Measurements from ENCODE around the gene CDC34.

Gene CDC34

DNA sequence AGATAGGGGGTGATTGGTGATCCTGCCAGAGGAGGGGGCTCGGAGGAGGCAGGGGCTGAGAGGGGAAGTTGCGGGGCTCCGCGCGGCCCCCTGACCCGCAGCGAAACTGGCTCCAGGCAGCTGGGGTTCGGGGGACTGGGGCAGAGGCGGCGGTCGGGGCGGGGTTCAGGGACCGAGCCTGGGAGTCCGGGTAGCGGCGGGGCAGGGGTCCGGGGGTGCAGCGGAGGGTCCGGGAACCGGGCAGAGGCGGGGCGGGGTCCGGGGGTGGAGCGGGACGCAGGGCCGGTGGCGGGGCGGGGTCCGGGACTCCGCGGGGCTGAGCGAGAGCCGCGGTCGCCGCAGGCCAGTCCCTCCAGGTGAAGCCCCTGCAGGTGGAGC, 34.1 kb upstream of the CDC34 start:
- DNase-seq (ENCODE audit: low spot score), result no peak

DNA sequence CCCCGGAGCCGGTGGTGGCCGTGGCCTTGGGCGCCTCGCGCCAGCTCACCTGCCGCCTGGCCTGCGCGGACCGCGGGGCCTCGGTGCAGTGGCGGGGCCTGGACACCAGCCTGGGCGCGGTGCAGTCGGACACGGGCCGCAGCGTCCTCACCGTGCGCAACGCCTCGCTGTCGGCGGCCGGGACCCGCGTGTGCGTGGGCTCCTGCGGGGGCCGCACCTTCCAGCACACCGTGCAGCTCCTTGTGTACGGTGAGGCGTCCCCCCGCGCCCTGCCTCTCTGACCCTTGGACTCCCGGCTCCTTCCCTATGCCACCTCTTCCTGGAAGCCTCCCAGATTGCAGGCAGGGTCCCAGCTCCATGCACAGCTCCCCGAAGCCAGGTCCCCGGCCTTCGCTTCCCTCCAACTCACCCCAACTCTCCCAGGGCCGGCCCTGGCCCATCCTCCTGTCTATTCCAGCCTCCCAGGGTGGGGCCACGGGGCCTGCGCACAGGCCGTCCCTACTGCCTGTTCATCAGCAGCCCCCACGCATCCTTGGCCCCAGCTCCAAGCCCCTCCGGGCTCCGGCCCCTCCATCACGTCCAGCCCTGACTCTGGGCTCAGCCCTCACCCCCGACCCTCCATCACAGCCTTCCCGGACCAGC, 33.6 kb upstream of the CDC34 start:
- no peak for DNase-seq (ENCODE audit: low spot score)

DNA sequence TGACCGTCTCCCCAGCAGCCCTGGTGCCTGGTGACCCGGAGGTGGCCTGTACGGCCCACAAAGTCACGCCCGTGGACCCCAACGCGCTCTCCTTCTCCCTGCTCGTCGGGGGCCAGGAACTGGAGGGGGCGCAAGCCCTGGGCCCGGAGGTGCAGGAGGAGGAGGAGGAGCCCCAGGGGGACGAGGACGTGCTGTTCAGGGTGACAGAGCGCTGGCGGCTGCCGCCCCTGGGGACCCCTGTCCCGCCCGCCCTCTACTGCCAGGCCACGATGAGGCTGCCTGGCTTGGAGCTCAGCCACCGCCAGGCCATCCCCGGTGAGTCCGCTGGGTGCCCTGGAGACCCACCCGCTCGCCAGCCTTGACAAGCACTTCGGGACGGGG, 33.1 kb upstream of the CDC34 start:
- no peak for DNase-seq (ENCODE audit: low spot score)

DNA sequence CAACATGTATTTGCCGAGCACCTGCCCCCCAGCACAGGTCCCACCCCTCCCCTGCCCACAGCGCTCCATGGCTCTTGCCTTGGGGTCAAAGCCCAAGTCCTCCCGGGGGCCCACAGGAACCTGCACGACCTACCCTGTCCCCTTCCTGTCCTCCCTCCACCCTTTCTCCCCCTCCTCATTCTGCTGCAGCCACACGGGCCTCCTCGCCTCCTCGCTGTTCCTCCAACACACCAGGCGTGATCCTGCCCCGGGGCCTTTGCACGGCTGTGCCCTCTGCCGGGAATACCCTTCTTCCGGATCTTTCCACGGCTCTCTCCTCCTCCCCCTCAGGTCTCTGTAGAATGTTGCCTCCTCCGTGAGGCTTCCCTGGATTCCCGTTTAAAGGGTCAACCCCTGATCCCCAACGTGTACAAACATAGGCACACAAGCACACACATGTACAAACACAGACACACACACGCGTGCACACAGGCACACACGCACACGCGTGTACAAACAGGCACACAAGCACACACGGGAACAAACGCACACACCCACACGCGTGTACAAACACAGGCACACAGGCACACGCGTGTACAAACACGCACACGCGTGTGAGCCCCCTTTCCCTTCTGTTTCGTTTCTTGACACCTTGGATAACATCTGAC, 32.5 kb upstream of the CDC34 start:
- DNase-seq (ENCODE audit: low spot score), result peak; percentile 47

DNA sequence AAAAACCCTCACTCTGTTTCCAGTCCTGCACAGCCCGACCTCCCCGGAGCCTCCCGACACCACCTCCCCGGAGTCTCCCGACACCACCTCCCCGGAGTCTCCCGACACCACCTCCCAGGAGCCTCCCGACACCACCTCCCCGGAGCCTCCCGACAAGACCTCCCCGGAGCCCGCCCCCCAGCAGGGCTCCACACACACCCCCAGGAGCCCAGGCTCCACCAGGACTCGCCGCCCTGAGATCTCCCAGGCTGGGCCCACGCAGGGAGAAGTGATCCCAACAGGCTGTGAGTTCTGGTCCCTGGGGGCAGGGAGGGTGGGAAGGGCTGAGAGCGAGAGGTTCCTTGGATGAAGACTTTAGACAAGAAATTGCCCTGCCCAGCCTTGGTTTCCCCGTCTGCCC, 29.9 kb upstream of the CDC34 start:
- DNase-seq (ENCODE audit: low spot score), result no peak

DNA sequence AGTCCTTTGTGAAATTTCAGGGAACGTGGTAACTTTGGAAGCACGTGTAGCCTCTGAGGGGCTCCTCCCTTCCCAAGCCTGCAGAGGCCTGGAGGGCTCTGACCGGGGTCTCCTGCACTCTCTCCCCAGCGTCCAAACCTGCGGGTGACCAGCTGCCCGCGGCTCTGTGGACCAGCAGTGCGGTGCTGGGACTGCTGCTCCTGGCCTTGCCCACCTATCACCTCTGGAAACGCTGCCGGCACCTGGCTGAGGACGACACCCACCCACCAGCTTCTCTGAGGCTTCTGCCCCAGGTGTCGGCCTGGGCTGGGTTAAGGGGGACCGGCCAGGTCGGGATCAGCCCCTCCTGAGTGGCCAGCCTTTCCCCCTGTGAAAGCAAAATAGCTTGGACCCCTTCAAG, 26.9 kb upstream of the CDC34 start:
- no peak for DNase-seq (ENCODE audit: low spot score)

DNA sequence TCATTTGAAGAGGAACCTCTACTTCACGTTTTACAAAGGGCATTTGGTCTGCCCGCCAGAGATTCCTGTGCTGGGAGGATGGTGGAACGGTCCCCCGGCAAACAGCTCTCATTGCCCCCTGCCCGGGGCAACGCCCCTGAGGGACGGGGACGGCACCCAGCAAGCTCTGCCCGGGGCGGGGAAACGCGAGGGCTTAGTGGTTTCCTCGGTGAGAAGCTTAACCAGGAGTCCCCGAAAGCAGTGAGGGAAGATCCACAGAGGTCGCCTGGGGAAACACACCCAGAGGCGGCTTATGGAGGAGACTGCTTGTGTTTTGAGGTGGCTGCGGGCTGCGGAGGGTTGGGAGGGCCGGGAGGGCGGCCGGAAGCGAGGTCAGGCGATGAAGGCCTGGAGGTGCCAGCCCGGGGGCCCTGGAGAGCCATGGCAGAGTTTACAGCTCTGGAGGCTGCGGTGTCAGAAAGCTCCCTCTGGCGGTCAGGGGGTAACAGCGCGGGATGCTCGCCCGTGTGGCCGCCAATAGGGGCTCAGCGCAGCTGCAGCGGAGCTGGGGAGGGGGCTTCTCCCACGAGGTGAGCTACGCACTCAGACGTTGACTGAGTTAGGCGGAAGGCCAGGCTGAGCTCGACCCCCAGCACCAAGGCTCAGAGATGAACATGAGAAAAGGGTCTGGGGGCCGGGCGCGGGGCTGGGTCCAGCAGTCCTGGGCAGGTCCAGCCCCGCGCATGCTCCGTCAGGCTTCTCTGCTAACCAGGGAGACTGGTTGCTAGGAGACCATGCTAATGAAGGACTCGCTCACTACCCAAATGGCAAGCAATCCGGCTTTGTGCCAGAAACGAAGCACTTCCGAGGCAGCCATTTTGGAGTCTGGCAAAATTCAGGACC, 24.9 kb upstream of the CDC34 start:
- DNase-seq (ENCODE audit: low spot score), result peak; percentile 97

DNA sequence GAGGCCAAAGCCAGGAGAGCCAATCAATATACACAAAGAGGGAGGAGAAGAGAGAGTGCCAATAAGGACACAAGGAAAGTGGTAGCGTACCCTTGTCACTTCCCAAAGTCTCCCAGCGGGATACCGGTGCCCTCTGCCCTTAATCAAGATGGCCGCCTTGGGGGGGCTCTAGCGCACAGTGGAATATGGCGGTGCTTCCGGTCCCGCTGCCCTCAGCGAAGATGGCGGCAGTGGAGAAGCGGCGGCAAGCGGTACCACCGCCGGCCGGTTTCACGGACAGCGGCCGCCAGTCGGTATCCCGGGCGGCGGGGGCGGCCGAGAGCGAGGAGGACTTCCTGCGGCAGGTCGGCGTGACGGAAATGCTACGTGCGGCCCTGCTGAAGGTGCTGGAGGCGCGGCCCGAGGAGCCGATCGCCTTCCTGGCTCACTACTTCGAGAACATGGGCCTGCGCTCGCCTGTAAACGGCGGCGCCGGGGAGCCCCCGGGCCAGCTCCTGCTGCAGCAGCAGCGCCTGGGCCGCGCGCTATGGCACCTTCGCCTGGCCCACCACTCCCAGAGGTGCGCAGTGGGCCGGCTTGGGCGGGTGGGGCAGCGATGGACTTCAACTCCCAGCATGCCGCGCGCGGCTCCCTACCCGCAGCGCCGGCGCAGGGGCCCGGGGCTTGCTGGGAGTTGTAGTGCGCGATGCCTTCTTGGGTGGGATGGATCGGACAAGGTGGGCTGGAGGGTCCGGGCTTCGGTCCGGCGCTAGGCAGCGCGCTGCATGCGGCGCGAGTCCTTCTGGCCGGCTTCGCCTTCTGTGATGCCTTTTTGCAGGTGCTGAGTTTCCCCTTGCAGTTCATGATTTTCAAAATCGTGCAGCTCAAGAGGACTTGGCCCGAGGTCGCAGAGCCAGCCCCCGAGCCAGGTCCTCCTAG, 24.0 kb upstream of the CDC34 start, which contains the start of gene TPGS1:
Gene TPGS1, plus strand, starts transcription at position 212 of the 918 bp plus-strand sequence. Its CDS starts 10 bp downstream, at position 222.
- peak; percentile 87 for DNase-seq (ENCODE audit: low spot score)

DNA sequence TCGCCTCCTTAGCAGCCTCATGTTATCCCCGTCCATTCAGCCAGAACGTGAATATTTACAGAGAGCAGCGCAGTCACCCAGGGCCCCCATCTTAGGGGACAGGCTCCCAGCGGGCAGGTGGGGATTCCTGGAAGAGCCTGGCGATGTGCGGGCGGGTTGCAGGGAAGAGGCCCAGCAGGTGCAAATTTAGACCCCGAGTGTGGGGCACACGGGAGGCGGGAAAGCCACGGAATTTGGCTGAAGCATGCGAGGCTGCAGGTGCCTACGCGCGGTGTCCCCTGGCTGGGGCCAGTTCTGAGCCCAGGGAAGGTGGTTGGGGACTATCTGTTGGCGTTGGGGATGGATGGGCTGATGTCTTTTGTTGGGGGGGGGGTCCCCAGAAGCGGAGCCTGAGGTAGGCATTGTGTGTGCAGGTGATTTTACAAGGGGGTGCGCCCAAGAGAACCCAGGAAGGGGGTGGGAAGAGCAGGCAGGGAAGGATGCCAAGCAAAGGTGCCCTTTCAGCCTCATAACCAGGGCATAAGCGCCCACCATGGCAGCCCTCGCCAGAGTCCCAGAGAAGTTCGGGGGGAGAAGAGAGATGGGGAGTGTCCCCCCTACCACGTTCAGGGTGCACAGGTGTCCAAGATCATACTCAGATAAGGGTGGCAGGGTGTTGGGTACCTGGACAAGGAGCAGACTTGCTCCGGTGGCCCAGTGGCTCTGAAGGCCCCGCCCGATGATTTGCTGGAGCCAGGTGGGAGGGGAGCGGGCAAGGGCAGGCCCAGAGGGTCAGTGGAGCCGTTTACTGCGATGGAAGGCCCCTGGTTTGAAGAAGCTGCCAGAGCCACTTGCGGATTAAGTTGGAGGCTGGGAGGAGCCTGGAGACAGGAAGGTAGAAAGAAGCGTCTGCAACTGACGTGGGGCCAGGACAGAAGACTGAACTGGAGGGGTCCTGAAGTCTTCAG, 23.1 kb upstream of the CDC34 start:
- DNase-seq (ENCODE audit: low spot score), result no peak

DNA sequence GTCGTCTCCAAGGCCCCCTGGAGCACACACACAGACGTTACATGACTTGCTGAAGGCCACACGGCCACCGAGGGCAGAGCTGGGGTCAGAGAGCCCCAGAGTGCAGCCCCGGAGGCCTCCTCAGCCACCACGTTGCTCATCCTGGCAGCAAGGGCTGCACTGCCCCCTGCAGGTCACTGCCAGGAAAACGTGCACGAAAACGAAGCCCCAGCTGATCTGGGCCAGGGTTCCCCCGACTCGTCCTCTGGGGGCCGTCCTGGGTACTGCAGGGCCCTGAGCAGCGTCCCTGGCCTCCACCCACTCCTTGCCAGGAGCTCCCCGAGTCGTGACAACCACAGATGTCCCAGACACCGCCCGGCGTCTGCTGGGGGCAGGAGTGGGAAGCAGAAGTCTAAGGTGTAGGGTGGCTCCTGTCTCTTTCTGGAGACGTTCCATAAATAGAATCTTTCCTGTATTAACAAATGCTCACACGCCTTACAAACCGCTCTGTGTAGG, 20.9 kb upstream of the CDC34 start:
- DNase-seq (ENCODE audit: low spot score), result peak; percentile 82

DNA sequence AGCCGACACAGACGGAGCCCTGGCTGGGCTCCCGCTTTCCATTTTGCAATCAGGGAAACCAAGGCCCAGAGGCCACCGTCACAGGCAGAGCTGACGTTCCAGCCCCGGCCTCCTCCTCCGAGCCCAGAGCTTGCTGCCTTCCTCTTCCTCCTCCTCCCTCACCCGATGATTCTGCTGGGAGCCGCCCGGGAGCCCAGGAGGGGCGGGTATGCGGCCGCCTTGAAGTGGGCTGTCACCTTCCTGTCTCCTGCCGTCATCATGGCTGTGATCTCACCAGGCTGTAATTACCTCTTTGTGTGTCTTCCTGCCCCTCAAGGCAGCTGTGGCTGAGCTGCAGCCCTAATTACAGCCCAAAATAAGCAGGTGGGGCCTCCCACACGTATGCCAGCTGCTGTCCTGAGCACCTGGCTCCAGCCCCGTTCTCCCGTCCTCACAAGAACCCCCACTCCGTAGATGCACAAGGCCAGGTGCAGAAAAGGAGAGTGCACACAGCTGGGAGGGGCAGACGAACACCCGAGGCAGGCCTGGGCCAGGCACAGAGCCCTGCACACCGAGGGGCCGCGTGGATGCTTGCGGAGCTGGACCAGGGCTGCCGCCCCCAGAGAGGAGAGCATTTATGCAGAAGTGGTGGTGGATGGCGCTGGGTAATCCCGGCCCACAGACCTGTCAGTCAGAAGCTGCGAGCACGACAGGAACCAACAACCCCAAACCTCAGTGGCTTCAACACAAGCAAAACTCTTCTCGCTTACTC, 20.3 kb upstream of the CDC34 start:
- DNase-seq (ENCODE audit: low spot score), result no peak

DNA sequence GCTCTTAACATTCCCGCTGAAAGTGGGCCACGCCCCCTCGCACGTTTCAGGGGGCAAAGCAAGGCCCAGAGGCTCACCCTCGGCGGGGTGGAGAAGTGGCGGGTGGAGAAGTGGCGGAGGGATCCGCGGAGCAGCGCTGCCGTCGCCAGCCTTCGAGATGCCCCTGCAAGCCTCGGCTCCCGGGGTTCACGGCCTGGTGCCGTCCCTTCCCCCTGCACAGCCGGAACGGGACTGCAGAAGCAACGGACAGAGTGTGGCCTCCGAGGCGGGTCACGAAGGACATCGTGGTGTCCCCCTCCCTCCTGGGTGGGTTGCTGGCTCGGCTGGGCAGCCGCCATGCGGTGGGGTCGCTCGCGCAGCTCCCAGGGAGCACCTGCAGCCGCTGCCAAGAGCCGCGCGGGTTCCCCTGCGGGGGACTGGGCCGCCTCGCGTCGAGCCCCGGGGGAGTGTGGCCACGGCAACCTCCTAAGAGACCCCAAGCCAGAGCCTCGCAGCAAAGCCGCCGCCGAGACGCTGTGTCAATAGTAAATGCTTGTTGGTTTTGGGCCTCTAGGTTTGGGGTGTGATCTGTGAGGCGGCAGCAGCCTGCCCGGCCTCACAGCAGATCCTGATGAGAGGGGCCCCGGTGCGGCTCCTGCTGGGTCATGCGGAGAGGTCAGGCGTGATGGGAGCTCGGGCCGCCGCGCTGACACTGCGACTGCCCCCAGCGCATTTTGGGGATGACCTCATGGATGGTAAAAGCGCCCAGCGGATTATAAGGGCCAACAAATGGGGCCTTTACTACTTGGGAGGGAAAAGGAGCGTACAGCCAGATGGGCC, 18.8 kb upstream of the CDC34 start:
- no peak for DNase-seq (ENCODE audit: low spot score)

DNA sequence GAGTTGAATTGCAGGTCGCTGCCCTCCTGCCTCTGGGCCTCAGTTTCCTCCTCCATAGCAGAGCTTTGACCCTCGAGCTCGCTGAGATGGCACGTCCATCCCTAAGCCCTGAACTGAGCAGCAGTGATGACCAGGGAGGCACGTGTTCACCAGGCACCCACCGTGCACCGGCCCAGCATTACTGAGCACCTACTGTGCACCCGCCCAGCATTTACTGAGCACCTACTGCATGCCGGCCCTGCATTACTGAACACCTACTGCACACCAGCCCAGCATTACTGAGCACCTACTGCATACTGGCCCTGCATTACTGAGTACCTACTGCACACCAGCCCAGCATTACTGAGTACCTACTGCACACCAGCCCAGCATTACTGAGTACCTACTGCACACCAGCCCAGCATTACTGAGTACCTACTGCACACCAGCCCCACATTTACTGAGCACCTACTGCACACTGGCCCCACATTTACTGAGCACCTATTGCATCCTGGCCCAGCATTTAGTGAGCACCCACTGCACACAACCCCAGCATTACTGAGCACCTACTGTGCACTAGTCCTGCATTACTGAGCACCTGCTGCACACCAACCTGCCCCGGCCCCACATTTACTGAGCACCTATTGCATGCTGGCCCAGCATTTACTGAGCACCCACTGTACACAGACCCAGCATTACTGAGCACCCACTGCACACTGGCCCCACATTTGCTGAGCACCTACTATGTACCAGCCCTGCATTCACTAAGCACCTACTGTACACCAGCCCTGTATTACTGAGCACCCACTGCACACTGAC, 18.0 kb upstream of the CDC34 start:
- DNase-seq (ENCODE audit: low spot score), result no peak

DNA sequence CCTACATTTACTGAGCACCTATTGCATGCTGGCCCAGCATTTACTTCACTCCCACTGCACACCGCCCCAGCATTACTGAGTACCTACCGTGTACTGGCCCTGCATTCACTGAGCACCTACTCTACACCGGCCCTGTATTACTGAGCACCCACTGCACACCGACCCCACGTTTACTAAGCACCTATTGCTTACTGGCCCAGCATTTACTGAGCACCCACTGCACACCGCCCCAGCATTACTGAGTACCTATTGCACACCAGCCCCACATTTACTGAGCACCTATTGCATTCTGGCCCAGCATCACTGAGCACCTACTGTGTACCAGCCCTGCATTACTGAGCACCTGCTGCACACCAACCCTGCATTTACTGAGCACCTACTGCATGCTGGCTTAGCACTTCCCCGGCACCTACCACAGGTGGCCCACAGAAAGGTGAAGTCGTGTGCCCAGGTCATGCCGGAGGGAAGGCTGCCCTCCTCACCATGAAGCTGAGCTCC, 17.3 kb upstream of the CDC34 start:
- no peak for DNase-seq (ENCODE audit: low spot score)

DNA sequence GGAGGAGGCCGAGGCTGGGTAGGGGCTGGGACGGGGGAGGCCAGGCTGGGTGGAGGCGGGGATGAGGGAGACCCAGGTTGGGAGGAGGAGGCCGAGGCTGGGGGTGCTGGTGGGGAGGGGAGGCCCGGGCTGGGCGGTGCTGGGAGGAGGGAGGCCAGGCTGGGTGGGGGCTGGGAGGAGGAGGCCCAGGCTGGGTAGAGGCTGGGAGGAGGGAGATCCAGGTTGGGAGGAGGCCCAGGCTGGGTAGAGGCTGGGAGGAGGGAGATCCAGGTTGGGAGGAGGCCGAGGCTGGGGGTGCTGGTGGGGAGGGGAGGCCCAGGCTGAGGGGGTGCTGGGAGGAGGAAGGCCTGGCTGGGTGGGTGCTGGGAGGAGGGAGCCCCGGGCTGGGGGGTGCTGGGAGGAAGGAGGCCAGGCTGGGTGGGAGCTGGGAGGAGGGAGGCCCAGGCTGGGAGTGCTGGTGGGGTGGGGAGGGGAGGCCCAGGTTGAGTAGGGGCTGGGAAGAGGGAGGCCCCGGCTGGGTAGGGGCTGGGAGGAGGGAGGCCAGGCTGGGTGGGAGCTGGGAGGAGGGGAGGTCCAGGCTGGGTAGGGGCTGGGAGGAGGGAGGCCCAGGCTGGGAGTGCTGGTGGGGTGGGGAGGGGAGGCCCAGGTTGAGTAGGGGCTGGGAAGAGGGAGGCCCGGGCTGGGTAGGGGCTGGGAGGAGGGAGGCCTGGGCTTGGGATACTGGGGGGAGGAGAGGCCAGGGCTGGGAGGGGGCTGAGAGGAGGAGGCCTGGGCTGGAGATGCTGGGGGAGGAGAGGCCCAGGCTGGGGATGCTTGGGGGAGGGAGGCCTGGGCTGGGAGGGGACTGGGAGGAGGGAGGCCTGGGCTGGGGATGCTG, 13.6 kb upstream of the CDC34 start:
- peak; percentile 90 for DNase-seq (ENCODE audit: low spot score)

DNA sequence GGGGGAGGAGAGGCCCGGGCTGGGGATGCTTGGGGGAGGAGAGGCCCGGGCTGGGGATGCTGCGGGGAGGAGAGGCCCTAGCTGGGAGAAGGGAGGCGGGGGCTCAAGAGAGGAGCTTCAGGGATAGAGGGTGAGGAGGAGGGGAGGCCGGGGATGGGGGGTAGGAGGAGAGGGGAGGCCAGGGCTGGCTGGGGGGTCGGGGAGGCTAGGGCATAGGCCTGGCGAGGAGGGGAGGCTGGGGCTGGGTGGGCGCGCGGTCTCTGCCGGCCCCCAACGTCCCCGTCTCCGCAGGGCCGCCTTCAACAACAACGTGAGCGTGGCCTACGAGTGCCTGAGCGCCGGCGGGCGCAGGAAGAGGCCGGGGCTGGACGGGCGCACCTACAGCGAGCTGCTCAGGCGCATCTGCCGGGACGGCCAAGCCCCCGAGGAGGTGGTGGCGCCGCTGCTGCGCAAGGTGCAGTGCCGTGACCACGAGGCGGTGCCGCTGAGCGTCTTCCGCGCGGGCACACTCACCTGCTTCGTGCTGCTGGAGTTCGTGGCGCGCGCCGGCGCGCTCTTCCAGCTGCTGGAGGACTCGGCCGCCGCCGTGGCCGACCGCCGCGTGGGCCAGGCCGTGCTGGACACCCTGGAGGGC, 12.8 kb upstream of the CDC34 start:
- DNase-seq (ENCODE audit: low spot score), result no peak
